Nephron progenitor cell (in vitro differentiated cells): Measurements from ENCODE around the gene GRM1.

Experiments used
- DNase-seq: peaks from one replicate; pipeline ENCODE4 v3.0.0; 2021
- H3K27ac Mint-ChIP-seq: 2 replicates; pipeline ENCODE4 v1.8.0; 2021; ENCODE audit warnings: mild to moderate bottlenecking, moderate library complexity, mixed read lengths
- H3K27me3 Mint-ChIP-seq: 2 replicates; pipeline ENCODE4 v1.8.0; 2021; ENCODE audit warnings: mild to moderate bottlenecking, low read depth, mixed read lengths; ENCODE audit not compliant: poor library complexity
- H3K36me3 Mint-ChIP-seq: 2 replicates; pipeline ENCODE4 v1.8.0; 2021; ENCODE audit warnings: low read depth, mixed read lengths
- H3K4me1 Mint-ChIP-seq: 2 replicates; pipeline ENCODE4 v1.8.0; 2021; ENCODE audit warnings: mixed read lengths
- H3K4me3 Mint-ChIP-seq: 2 replicates; pipeline ENCODE4 v1.8.0; 2021; ENCODE audit warnings: mild to moderate bottlenecking, moderate library complexity, mixed read lengths
- H3K9me3 Mint-ChIP-seq: 2 replicates; pipeline ENCODE4 v1.8.0; 2021; ENCODE audit warnings: mild to moderate bottlenecking, moderate library complexity, mixed read lengths
- TF ChIP-seq, protein P1 (sequence below): fragments of 200-600 bp; sonication (generic); IDR thresholded peaks from 2 replicates; pipeline ENCODE4 v1.5.0; 2021; ENCODE audit warnings: antibody characterized with exemption

Gene GRM1

DNA sequence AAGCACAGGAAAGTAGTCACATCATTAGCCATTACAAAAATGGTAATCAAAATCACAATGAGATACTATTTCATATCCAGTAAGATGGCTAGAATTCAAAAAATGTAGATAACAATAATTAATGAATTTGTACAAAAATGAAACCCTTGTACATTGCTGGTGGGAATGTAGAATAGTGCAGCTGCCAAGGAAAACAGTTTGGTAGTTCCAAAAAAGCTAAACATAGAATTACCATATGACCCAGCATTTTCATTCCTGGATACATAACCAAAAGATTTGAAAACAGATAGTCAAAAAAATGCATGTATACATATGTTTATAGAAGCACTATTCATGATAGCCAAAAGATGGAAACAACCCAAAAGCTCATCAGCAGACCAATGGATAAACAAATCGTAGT lies 263.6 kb downstream of the GRM1 start:
- TF ChIP-seq, protein P1, sequence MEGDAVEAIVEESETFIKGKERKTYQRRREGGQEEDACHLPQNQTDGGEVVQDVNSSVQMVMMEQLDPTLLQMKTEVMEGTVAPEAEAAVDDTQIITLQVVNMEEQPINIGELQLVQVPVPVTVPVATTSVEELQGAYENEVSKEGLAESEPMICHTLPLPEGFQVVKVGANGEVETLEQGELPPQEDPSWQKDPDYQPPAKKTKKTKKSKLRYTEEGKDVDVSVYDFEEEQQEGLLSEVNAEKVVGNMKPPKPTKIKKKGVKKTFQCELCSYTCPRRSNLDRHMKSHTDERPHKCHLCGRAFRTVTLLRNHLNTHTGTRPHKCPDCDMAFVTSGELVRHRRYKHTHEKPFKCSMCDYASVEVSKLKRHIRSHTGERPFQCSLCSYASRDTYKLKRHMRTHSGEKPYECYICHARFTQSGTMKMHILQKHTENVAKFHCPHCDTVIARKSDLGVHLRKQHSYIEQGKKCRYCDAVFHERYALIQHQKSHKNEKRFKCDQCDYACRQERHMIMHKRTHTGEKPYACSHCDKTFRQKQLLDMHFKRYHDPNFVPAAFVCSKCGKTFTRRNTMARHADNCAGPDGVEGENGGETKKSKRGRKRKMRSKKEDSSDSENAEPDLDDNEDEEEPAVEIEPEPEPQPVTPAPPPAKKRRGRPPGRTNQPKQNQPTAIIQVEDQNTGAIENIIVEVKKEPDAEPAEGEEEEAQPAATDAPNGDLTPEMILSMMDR, result no peak
- DNase-seq, result no peak
- Mint-ChIP-seq H3K36me3 (no peaks in the 10 kb centered on the region), H3K27me3 (no peaks in the 10 kb centered on the region), H3K4me3 (no peak overlapping the region), H3K9me3 (peaks cover 4% of the 10 kb centered on the region), H3K4me1 (no peaks in the 10 kb centered on the region), H3K27ac (no peak overlapping the region)

GRCh38 chr6:146295695-146296094 lies 266.8 kb downstream of the GRM1 start:
- Mint-ChIP-seq H3K9me3 (no peaks in the 10 kb centered on the region), H3K27me3 (no peaks in the 10 kb centered on the region), H3K27ac (no peak overlapping the region), H3K36me3 (no peaks in the 10 kb centered on the region), H3K4me3 (no peak overlapping the region), H3K4me1 (no peaks in the 10 kb centered on the region)
- TF ChIP-seq, protein P1, result no peak
- no peak for DNase-seq

DNA sequence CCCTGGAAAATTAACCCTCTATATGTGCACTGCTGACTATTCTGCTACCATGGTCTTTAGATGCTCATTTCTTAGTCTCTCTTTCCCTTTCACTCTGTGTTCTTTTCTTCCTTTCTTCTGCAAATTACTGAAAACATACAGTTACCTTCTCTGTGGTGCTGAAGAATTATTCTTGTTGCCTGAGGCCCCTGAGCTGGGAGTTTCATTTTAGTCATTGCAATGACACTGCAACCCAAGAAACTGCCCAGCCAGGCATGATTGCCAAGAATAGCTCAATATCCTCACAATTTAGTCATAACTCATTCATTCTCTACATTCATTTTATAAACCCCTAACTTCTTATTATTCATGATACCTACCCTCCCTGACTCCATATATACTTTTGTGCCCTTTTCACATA lies 269.0 kb downstream of the GRM1 start:
- TF ChIP-seq, protein P1, result no peak
- peaks cover 3% of the 10 kb centered on the region for H3K27me3 Mint-ChIP-seq
- no peak for DNase-seq
- H3K4me1 Mint-ChIP-seq, result no peaks in the 10 kb centered on the region
- no peaks in the 10 kb centered on the region for H3K9me3 Mint-ChIP-seq
- no peak overlapping the region for H3K27ac Mint-ChIP-seq
- H3K4me3 Mint-ChIP-seq, result no peak overlapping the region
- no peaks in the 10 kb centered on the region for H3K36me3 Mint-ChIP-seq

GRCh38 chr6:146300521-146300920 lies 271.7 kb downstream of the GRM1 start:
- Mint-ChIP-seq H3K27me3 (peaks cover 3% of the 10 kb centered on the region), H3K4me3 (no peak overlapping the region), H3K27ac (no peak overlapping the region)

GRCh38 chr6:146301764-146302163 lies 272.9 kb downstream of the GRM1 start:
- no peaks in the 10 kb centered on the region for H3K36me3 Mint-ChIP-seq
- TF ChIP-seq, protein P1, result no peak
- no peak for DNase-seq

More at GRCh38 chr6:146300521-146300920, 271.7 kb downstream of the GRM1 start:
- H3K4me1 Mint-ChIP-seq, result no peaks in the 10 kb centered on the region
- no peak for DNase-seq
- TF ChIP-seq, protein P1, result no peak
- no peaks in the 10 kb centered on the region for H3K9me3 Mint-ChIP-seq
- no peaks in the 10 kb centered on the region for H3K36me3 Mint-ChIP-seq

GRCh38 chr6:146302994-146303393 lies 274.1 kb downstream of the GRM1 start:
- Mint-ChIP-seq H3K27ac (no peak overlapping the region), H3K27me3 (peaks cover 3% of the 10 kb centered on the region), H3K36me3 (no peaks in the 10 kb centered on the region), H3K9me3 (no peaks in the 10 kb centered on the region), H3K4me3 (no peak overlapping the region), H3K4me1 (no peaks in the 10 kb centered on the region)
- no peak for DNase-seq
- TF ChIP-seq, protein P1, result no peak

More at GRCh38 chr6:146301764-146302163, 272.9 kb downstream of the GRM1 start:
- Mint-ChIP-seq H3K4me1 (no peaks in the 10 kb centered on the region), H3K27me3 (peaks cover 3% of the 10 kb centered on the region), H3K27ac (no peak overlapping the region), H3K4me3 (no peak overlapping the region), H3K9me3 (no peaks in the 10 kb centered on the region)
